ENCODE results near the gene LDLRAD3.
"Not testable (repeated sequence)": the region's sequence is repeated elsewhere in the genome, so short reads cannot be mapped to it uniquely, and the experiment has no call there.

LDLRAD3 gene

GRCh38 chr11:36177836-36178235 lies 234.0 kb downstream of the LDLRAD3 start:
- DNase-seq = no peak

GRCh38 chr11:36186340-36187175 lies 242.7 kb downstream of the LDLRAD3 start:
- DNase-seq = no peak

- DNase-seq = no peak
These were observed 243.8 kb downstream of the LDLRAD3 start for GRCh38 chr11:36187622-36188021.

DNA sequence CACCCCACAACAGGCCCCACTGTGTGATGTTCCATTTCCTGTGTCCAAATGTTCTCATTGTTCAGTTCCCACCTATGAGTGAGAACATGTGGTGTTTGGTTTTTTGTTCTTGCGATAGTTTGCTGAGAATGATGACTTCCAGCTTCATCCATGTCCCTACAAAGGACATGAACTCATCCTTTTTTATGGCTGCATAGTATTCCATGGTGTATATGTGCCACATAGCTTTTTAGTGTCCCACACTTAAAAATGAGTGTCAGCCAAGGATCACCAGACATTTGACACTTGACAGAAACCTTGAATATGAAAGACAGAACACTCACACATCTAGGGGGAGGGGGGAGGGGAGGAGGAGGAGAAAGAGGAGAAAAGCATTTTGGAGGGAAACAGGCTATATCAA lies 245.9 kb downstream of the LDLRAD3 start:
- DNase-seq = not testable (repeated sequence)

DNA sequence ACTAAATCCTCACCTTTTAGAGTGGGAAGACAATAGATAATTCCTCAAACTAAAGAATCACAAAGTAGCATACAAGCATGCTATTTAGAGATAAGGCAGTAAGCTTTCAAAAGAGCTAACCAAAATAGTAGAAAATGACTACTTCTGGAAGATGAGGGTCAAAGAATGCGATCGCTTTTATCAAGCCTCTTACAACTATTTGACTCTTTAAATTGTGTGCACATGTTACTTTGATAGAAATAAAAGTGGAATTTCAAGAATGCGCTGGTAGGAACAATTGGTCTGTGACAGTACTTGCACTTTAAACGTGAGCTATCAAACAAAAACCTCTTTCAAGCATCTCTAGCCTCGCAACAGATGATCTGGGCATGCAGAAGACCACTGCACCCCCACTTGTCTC lies 248.1 kb downstream of the LDLRAD3 start:
- no peak for DNase-seq

GRCh38 chr11:36192425-36193289 lies 248.8 kb downstream of the LDLRAD3 start:
- no peak for DNase-seq

DNA sequence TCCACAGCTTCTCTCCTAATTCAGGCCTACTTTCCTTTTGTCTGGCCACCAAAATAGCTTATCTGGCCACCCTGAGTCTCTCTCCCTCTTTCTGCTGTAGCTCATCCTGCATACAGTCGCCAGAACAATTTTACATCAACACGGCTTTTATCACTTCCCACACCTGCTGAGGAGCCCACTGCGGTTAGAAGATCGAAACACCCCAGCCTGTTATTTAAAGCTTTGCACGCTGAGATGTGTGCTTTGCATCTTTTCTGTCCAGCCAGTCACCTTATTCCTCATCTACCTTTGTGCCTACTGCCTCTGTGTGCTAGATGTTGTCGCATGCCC lies 249.4 kb downstream of the LDLRAD3 start:
- DNase-seq = no peak

- no peak for DNase-seq
These were observed 249.9 kb downstream of the LDLRAD3 start for GRCh38 chr11:36193721-36194120.

GRCh38 chr11:36195496-36196354 lies 251.9 kb downstream of the LDLRAD3 start:
- DNase-seq = no peak

- DNase-seq = no peak
These were observed 252.6 kb downstream of the LDLRAD3 start for GRCh38 chr11:36196411-36196998.

GRCh38 chr11:36201411-36201810 lies 257.5 kb downstream of the LDLRAD3 start:
- DNase-seq = no peak

- no peak for DNase-seq
These were observed 261.7 kb downstream of the LDLRAD3 start for GRCh38 chr11:36205536-36205935.

DNA sequence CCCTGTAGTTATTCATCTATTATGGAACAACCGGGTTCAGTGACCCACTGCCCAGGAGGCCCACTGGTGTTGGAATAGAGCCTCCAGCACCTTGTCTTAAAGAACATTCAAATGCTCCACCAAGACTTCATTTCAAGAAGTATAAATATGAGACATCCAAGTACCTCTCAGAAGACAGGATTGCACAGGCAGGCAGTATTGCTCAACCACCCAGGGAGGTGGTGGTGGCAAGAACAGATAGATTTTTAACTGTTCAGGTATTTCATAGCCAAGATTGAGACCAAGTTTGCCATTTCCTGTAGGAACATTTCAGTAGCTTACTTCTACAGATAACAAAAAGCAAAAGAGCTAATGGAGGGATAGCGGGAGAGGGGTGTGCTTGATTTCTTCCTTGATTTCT lies 266.7 kb downstream of the LDLRAD3 start:
- DNase-seq = no peak

GRCh38 chr11:36211761-36212430 lies 268.0 kb downstream of the LDLRAD3 start:
- no peak for DNase-seq

- no peak for DNase-seq
These were observed 268.9 kb downstream of the LDLRAD3 start for GRCh38 chr11:36212564-36213392.

GRCh38 chr11:36213393-36213840 lies 269.6 kb downstream of the LDLRAD3 start:
- no peak for DNase-seq

- no peak for DNase-seq
These were observed 270.6 kb downstream of the LDLRAD3 start for GRCh38 chr11:36214480-36214879.

DNA sequence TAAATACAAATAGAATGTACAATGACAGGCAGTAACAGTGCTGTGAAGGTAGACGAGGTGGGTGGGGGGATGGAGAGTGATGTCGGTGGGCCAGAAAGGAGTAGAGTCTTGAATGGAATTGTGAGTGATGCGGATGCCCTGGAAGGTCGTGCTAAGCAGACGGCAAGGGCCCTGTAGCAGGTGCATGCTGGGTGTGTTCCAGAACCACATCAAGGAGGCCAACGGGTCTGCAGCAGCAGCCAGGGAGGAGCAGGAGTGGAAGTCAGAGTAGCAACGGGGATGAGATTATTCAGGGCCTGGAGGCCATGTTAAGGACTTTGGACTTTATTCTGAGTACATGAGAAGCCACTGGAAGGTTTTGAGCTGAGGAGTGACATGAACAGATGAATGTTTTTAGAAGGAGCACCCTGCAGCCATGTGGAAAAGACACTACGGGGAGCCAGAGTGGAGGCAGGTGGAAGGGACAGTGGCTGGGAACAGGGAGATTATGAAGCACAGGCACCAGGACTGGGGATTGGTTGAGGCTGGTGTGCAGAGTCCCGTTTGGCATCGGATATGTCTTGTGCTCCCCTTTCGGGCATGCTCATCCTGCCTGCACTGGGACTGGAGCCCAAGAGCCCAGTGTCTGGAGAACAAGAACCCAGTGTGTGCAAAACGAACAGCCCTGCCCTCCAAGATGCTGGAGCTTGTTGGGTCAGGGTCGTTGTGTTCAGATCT lies 271.3 kb downstream of the LDLRAD3 start:
- DNase-seq = no peak

- DNase-seq = no peak
These were observed 271.8 kb downstream of the LDLRAD3 start for GRCh38 chr11:36215693-36216060.

DNA sequence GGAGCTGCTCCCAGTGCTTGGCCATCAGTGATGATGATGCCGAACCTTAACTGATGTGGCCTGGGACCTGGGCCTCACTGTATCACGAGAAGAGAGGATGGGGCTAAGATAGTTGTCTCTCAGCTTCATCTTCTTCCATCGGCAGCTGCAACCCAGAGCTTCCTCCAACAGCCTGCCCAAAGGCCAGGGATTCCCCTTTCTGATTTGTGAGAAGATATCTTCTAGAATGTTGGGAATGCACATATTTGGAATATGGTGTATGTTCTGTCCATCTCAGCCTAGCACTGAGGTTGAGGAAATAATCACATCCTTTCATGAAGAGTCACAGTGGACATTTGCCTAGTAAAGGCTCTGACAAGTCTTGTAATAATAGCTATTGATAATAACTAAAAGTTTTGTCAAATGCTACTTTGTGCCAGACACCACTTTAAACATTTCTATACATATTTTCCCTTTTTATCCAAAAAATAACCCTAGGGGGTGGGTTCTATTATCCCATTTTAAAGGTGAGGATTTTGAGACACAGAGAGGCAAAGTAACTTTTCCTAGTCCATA lies 272.3 kb downstream of the LDLRAD3 start:
- no peak for DNase-seq

All from GOT3 (cell line).